GM12872 (cell line): ENCODE results near the gene CHKA.

Experiments used
- TF ChIP-seq, protein P1 (sequence below): IDR thresholded peaks from 3 replicates; pipeline ENCODE4 v1.5.1; 2011; ENCODE audit warnings: low read depth, mild to moderate bottlenecking, low read length, moderate library complexity; ENCODE audit not compliant: insufficient read depth

Gene CHKA

DNA sequence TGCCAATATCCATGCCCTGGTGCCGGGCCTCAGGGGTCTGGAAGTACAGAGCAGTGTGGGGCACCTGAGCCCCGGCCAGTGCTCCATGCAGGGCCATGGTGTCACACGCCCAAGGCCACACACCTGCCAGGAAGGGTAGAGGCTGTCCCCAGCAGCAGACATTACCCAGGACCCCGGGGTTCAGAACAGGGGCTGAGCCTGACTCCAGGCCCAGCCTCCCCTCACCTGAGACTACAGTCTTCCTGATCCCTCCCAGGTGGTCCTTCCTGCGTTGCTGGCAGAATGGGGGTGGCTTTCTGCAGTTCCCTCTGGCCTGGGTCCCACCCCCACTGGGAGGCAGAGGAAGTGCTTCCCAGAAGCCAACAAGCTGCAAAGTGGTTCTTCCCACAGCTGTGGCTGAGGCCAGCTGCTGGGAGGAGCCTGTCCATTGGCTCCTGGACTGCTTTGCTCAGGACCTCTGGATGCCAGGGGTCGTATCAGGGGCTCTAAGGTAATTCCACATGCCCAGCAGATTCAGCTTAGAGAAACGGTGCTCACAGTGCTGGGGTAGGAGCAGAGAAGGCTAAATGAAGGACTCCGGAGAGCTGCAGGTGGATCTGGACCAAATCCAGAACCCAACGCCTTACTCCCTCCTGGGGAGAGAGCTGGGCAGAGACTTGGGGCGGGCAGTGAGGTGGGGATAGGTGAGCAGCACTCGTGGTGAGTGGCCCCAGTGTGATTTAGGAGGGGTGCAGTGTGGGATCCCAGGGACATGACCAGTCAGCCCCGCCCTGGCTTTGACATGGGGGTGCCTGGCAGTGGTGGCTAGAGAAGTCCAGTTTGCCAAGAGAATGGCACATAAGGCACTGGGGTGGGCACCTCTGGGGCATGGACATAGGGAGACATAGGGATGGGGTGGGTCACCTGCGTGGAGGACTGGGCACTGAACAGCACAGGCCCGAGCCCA is 69.7 kb downstream of the CHKA start:
- TF ChIP-seq, protein P1, sequence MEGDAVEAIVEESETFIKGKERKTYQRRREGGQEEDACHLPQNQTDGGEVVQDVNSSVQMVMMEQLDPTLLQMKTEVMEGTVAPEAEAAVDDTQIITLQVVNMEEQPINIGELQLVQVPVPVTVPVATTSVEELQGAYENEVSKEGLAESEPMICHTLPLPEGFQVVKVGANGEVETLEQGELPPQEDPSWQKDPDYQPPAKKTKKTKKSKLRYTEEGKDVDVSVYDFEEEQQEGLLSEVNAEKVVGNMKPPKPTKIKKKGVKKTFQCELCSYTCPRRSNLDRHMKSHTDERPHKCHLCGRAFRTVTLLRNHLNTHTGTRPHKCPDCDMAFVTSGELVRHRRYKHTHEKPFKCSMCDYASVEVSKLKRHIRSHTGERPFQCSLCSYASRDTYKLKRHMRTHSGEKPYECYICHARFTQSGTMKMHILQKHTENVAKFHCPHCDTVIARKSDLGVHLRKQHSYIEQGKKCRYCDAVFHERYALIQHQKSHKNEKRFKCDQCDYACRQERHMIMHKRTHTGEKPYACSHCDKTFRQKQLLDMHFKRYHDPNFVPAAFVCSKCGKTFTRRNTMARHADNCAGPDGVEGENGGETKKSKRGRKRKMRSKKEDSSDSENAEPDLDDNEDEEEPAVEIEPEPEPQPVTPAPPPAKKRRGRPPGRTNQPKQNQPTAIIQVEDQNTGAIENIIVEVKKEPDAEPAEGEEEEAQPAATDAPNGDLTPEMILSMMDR, result no peak

GRCh38 chr11:68050371-68050841 is 70.8 kb downstream of the CHKA start:
- TF ChIP-seq, protein P1, result no peak

GRCh38 chr11:68049509-68050370 is 71.4 kb downstream of the CHKA start:
- TF ChIP-seq, protein P1, result no peak

- TF ChIP-seq, protein P1, result no peak
Measured at GRCh38 chr11:68048681-68049508, 72.3 kb downstream of the CHKA start.

DNA sequence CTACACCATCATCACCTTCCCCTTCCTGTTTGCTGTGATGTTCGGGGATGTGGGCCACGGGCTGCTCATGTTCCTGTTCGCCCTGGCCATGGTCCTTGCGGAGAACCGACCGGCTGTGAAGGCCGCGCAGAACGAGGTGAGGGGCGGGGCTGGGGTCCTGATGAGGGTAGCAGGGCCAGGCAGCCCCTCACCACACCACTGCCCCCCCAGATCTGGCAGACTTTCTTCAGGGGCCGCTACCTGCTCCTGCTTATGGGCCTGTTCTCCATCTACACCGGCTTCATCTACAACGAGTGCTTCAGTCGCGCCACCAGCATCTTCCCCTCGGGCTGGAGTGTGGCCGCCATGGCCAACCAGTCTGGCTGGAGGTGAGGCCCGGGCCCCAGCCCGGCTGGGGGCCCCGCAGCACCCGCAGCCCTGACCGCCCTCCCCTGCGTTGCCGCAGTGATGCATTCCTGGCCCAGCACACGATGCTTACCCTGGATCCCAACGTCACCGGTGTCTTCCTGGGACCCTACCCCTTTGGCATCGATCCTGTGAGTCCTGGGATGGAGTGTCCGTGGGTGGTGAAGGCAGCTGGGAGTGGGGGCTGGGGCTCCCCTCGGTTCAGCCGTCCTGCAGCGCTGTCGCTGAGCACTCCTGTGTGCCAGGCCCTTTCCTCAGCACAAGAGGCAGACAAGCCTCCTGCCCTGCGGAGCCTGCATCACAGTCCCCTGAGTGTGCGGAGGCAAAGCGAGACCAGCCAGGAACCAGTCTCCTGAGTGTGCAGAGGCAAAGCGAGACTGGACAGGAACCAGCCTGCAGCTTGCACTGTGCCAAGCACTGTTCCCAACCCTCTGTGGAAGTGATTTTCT is 73.5 kb downstream of the CHKA start:
- TF ChIP-seq, protein P1, result no peak

DNA sequence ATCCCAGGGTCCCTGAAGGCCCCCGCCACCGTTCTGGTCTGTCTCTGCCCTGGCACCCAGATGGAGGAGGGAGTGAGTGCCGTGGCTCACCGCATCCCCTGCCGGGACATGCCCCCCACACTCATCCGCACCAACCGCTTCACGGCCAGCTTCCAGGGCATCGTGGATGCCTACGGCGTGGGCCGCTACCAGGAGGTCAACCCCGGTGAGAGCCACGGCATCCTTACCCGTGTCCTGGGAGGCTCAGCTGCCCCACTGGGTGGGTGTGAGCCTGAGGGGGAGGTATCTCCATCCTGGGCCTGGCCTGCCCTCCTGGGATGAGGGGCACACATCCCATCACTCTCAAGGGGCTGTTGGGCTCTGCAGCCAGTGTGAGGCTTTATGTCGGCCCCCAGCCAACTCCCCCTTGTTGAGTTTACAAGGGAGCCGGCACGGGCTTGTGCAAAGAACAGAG is 76.3 kb downstream of the CHKA start:
- TF ChIP-seq, protein P1, result no peak
